Measurements from ENCODE around the gene DPEP1.
A peak's percentile ranks its signal among the peaks of the same experiment; 100 is the strongest.
"Not testable (repeated sequence)": the region's sequence is repeated elsewhere in the genome, so short reads cannot be mapped to it uniquely, and the experiment has no call there.

The DPEP1 gene

DNA sequence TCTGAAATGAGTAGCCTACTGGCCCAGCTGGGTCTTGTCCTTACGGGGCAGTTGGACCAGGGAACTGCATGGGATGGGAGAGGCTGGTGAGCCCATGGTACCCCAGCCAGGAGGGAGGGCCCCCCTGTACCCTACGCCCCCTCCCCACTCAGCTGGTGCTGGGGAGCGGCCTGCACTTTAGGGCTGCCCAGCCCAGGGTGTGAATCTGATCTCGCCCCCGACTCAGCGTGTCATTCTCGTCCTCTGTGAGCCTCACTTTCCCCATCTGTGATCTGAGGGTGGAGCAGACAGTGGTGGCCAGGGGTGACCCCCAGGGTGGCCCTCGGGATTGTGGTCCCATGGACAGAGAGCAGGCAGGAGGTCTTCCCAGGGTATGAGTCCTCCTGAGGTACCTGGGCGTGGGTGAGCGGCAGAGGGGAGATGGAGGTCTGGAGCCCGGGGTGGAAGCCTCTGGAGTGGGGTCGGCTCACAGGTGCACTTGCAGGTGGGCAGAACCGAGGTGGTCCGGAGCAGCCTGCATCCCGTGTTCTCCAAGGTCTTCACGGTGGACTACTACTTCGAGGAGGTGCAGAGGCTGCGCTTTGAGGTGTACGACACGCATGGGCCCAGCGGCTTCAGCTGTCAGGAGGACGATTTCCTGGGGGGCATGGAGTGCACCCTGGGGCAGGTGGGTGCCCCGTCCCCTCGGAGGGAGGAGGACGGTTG is 36.2 kb upstream of the DPEP1 start:
- DNase-seq, result no peak

DNA sequence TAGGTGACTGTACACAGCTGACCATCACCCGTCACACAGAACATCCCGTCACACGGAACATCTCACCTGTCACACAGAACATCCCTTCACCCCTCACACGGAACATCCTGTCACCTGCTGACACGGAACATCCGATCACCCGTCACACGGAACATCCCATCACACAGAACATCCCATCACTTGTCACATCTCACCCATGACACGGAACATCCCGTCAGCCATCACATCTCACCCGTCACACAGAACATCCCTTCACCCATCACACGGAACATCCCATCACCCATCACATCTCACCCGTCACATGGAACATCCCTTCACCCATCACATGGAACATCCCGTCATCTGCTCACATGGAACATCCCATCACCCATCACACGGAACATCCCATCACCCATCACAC is 34.1 kb upstream of the DPEP1 start:
- no peak for DNase-seq

DNA sequence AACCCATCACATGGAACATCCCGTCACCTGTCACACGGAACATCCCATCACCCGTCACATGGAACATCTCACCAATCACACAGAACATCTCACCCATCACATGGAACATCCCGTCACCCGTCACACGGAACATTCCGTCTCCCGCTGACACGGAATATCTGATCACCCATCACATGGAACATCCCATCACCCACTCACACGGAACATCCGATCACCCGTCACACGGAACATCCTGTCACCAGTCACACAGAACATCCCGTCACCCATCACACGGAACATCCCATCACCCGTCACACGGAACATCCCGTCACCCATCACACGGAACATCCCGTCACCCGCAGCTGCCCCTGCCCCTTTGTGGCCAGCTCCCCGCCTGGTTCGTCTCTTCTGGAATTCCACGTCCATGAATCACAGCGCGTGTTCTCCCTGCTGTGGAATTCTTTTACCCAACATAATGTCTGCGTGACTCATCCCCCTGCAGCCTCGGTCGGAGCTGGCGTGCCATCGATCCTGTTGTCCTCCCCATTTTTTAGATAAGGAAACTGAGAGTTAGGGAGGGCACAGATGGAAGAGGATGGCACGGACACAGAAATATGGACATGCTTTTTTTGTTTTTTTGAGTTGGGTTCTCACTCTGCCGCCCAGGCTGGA is 32.3 kb upstream of the DPEP1 start:
- DNase-seq, result no peak

DNA sequence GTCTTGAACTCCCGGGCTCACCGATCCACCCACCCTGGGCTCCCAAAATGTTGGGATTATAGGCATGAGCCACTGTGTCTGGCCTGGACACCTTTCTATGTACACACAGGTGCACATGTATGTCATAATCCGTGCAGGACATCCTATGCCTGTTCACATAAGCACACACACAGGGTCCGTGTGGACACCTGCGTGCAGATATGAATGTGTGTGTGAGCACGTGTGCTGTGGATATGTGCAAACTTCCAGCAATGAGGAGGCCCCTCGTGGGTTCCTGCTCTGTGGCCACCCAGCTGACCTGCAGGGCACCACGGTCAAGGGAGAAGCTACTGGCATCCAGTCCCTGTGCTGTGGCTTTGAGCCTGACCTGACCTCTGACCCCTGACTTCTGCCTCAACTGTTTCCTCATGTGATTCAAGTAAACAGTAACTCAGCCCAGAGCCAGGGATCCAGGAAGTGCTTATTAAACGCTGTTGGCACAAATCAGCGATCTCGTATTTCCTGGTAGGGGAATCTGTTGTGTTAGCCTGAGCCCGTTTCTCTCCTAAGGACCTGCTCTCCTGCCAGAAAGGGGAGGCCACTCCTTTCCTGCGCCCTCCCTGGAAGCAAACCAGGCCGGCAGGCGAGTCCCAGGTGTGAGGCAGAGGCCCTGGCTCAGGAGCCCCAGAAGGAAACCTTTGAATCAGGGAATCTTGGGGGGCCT is 31.4 kb upstream of the DPEP1 start:
- DNase-seq, result no peak

DNA sequence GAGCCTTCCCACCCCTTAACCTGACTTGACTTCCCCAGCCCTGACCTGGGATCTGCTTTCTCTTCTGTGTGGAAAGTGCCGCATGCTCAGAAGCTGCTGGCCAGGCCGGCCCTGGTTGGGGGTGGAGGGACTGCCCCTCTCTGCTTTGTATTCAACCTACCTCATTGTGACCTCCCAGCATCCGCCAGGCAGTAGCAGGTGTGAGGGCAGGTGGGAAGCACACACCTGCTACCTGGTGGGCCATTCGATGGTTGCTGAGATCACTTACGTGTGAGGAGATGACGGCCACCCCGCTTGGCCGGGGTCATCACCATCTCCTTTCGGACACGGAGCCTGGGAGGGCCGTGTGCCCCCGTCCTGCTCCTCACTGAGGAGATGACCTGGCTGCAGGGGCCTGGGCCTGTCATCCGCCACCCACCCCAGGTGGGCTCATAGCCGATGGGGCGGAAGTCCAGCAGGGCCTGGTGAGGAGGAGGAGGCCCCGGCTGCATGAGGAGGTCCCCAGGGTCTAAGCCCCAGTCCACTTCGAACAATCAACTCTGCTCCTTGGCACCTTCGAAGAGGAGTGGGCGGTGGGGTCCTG is 30.7 kb upstream of the DPEP1 start:
- no peak for DNase-seq

DNA sequence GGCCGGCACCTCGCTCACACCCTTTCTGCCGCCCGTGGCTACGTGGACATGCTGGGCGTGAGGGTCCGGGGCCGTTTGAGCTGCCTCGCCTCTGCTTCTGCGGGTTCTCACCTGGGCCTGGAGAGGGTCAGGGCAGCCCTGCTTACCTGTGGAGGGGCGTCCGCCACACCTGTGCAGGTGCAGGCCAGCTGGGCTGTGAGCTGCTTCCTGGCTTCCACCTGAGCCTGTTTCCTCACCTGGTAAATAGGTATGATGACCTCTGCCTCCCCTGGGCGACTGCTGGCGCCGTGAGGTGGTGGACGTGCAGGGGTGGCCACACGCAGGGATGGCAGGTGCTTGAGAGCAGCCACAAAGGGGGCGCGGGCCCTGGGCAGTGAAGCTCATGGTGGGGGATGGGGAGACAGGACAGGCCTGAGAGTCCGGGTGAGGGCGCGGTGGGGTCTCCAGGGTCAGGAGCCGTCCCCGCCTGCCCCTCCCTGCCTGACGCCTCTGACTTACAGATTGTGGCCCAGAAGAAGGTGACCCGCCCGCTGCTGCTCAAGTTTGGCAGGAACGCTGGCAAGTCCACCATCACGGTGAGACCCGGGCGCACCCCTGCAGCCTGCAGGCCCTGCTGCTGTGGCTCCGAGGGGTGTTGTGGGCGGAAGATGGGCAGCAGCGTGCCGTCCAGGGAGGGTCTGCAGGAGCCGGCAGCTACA is 30.1 kb upstream of the DPEP1 start:
- DNase-seq, result no peak

DNA sequence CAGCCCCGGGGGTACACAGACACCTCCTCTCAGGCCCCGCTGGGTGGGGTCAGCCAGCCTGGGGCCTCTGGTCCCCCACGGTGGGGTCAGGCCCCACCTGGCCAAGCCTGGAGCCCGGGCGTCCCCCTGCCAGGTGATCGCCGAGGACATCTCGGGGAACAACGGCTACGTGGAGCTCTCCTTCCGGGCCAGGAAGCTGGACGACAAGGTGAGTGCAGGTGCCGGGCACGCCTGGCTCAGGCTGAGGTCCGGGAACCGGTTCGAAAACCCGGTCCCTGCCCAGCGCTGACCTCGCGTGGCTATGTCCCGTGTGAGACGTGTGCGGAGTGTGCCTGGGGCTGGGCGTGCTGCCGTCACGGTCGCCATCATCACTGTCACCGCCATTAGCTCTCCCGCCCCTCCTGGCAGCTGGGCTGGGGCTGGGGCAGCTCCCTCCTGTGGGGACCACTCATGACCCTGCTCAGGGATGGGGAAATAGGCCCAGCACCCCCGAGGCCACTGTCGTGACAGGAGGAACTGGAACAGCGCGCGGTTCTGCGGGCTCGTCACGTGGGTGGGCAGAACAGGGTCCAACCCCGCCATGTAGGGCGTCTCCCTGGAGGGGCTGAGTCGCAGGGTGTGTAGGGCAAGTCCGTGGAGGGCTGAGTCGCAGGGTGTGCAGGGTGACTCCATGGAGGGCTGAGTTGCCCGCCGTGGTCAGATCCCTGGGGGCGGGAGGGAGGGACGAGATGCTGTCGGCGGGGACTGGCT is 29.4 kb upstream of the DPEP1 start:
- DNase-seq, result no peak

DNA sequence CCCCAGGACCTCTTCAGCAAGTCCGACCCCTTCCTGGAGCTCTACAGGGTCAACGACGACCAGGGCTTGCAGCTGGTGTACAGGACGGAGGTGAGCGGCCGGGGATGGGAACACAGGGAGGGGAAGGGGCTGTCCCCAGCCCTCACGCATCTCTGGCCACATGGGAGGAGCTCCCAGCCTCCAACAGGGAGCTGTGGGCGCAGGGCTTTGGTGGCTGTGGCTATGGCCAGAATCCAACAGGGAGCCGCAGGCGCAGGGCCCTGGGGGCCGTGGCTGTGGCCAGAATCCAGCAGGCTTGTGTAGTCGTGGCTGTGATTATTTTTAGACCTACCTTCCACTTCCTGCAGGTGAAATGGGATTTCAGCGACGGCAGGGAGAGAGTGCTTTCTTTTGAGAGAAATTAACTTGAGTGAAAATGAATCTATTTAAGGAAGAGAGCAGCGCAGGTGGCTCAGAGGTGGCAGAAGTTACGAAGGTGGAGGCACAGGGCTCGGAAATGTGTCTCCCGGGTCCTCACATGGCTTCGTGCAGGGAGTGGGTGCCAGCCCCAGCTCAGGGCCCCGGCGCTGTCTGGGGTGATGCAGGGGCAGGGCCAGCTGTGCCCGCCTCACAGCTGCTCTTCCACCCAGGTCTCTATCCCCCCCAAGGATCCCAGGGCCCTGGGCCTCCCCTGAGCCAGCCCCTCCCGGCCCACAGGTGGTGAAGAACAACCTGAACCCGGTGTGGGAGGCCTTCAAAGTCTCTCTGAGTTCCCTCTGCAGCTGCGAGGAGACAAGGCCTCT is 28.5 kb upstream of the DPEP1 start:
- no peak for DNase-seq

DNA sequence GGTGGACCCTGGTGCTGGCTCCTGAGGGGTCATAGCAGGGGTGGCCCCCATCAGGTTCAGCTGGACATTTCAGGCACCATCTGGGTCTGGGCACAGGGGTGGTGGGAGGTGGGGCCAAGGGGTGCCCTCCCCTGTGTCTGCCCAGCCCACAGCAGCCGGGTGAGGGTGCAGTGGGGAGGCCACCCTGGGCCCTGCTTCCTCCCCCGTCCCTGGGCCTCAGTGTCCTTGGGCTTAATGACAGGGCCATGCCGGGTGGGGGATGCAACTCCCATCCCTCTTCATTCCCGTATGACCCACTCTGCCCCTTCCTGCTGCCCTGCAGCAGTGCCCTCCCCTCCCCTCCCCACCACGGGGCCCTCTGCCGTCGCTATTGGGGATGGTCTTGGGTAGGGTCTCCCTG is 27.2 kb upstream of the DPEP1 start:
- DNase-seq, result no peak

DNA sequence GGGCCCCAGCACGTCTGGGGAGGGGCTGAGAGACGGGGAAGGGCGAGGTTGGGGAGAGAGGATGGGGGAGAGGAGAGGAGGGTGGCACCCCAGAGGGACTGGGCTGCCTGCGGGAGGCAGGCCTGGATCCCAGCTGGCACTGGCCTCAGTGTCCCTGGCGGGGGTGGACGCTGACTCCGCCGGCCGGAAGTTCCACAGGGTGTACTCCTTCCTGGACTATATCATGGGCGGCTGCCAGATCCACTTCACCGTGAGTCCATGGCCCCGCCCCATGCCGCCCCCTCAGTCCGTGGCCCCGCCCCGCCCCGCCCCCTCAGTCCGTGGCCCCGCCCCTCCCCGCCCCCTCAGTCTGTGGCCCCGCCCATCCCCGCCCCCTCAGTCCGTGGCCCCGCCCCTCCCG is 26.6 kb upstream of the DPEP1 start:
- DNase-seq, result no peak

DNA sequence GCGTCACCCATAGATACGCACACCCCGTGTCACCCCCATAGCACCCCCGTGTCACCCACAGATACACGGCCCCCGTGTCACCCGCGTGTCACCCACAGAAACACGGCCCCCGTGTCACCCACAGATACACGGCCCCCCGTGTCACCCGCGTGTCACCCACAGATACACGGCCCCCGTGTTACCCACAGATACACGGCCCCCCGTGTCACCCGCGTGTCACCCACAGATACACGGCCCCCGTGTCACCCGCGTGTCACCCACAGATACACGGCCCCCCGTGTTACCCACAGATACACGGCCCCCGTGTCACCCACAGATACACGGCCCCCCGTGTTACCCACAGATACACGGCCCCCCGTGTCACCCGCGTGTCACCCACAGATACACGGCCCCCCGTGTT is 25.8 kb upstream of the DPEP1 start:
- DNase-seq, result not testable (repeated sequence)

DNA sequence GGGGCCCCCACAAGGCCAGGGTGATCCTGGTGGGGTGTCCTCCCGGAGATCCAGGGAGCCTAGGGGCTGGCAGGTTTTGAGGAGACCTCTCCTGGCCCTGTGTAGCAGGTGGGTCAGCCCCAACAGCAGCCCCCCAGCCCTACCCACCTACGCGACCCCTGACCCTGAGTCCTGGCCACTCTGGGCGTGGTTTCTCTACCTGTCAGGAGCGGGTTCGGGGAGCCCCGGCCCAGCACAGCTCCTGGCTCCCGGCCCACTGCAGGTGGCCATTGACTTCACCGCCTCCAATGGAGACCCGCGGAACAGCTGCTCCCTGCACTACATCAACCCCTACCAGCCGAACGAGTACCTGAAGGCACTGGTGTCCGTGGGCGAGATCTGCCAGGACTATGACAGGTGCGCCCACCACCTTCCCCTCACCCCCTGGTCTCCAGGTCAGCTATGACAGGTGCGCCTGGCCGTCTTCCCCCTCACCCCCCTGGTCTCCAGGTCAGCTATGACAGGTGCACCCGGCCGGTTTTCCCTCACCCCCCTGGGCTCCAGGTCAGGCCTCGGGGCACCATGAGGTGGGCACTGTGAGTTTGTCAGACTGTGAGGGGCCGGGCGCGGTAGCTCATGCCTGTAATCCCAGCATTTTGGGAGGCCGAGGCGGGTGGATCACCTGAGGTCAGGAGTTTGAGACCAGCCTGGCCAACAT is 24.9 kb upstream of the DPEP1 start:
- no peak for DNase-seq

DNA sequence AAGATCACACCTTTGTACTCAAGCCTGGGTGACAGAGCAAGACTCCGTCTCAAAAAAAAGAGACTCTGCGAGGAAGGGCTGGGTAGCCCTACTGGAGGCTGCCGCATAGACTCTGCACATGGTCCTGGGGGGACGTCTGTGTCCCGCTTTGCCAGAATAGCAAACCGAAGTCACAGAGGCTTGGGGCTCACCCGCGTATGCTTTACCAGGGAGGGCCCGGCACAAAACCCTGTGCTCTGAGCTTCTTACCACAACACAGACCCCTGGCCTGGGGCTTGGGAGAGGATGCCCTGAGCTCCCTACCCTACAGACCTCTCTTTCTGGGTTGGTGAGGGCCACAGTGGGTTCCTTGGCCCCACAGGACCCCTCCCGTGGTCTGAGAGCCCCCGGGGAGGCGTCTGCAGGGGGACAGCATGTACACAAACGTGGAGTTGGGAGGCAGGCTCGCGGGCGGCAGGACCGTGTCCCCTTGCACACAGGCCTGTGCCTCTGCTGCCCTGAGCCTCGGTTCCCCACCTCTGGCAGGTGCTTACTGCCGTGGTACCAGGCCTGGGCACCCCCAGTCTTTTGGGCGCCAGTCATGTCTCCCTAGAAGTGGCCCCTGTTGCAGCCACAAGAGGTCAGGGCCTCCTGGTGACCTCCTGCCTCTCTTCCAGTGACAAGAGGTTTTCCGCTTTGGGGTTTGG is 24.1 kb upstream of the DPEP1 start:
- no peak for DNase-seq

DNA sequence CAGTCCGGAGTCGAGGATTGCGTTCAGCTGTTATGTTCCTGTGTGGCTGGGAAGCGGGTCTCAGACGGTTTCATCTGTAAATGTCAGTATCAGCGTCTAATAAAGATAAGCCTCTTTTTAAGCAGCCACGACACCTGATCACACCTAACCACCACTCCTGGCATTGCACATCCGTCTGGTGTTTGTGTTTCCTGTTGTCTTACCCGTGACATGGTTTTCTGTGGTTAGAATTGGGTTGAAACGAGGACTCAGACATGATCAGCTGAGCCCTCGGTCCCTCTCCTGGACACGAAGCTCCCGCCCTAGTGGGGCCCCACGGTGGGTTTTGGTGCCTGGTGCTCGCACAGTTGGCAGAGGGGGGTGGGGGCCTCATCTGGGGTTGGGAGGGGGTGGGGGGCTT is 19.6 kb upstream of the DPEP1 start:
- no peak for DNase-seq

DNA sequence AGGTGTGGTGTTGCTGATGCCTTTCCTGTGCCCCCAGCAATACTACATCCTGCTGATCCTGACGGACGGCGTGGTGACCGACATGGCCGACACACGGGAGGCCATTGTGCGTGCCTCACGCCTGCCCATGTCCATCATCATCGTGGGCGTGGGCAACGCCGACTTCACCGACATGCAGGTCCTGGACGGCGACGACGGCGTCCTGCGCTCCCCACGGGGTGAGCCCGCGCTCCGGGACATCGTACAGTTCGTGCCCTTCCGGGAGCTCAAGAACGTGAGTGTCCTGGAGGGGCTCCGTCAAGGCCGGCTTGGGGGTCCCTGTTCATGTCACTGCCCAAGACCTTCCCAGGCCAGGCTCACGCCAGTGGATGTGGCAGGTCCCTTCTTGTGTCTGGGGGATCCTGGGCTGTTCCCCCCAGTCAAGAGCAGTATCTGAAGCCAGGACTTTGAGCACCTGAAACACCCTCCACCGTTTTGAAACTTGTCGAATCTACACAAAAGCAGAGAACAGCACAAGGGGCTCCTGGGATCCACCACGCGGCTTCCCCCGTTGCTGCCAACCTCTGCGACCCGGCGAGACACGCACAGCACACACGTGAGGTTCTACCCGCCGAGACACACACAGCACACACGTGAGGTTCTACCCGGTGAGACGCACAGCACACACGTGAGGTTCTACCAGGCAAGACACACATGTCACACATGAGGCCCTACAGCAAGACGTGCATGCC is 17.9 kb upstream of the DPEP1 start:
- DNase-seq, result no peak

DNA sequence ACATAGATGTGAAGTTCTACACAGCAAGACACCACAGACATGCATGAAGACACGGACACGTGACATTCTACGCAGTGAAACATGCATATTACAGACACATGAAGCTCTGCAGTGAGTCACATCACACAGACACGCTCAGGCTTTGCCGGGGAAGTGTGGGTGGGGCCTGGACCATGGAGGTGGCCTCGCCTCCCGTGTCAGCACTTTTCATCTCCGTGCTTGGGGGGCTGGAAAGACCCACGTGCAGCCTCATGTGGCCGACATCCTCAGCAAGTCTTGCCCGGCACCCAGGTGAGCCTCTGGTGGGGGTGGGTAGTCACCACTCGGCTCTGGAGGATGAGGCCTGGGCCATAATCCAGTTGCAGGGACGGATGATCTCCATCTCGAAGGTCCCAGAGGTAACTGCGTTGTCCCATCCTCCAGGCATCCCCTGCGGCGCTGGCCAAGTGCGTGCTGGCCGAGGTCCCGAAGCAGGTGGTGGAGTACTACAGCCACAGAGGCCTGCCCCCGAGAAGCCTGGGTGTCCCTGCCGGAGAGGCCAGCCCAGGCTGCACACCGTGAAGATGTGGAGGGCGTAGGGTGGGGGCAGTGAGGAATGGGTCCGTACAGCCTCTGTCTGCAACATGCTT is 17.3 kb upstream of the DPEP1 start:
- DNase-seq, result no peak

DNA sequence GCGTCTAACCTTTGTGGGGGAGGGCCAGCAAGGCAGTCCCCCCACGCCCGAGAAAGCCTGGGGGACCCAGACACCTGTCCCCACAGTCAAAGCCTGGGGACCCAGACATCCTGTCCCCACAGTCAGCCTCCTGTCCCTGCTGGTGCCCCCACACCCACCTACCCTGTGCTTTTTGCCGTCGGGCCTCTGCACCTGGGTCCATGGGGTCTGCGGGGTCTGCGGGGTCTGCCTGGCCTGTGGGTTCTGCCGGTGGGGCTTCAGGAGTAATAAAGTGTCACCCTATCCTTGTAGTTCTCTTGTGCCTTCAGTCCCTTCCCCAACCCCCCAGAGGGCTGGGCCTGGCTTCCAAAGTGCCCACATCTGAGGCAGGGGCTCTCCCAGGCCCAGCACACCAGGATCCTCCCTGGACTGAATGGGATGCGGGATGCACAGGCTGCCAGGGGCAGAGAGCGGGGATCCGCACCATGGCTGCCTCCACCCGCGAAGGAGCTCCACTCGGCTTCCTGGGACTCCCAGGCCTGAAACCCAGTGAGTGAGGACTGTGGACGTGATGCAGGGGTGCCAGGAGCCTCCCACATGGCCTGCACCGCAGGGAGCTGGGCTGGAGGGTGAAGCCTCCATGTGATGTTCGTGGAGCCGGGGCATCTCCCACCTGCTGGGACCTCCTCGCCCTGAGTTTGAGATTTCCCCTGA is 16.3 kb upstream of the DPEP1 start:
- no peak for DNase-seq

DNA sequence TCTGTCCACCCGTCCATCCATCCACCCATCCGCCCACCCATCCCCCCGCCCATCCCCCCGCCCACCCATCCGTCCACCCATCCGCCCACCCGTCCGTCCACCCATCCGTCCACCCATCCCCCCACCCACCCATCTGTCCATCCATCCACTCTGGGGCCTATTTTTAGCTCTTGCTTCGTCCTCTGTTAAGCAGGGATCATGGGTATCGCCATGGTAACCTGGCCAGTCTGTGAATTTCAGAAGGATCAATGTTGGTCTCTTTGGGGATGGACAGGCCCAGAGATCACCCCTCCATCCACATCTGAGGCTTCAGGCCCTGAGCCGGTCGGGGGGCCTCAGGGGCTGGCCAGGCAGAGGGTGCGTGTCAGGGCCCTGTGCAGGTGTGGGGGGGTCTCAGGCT is 15.2 kb upstream of the DPEP1 start:
- no peak for DNase-seq

DNA sequence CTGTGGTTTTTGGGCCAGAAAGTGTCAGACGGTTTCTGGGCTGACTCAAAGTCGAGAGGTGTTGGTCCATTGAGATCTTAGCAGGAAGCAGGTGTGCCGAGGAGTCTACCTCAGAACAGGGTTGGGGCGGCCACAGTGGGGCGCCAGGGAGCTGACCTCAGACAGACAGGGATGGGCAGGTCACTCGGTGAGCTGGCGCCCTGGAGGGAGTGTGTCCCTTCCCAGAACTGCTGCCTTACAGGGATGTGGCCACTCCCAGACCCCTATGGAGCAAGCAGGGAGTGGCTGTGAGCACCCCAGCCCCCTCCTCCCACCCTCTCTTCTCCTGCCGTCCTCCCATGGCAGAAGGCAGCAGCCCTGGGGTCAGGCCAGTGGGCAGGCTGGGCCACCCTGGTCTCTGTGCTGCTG is 14.0 kb upstream of the DPEP1 start:
- peak in 1 of 2 donors; percentile 46 for DNase-seq

Data from stimulated activated CD4-positive, alpha-beta T cell treated with anti-CD3 and anti-CD28 coated beads, Interleukin-2, amount 100 ng/mL, for 24 hours (primary cell).